Heart right ventricle (tissue), 16 donors: ENCODE data around the gene CD79B. TPM values are rescaled to one million over a fixed set of nuclear protein-coding genes. Genes with fewer than 3 reads are reported as not detected.

Experiments
- ATAC-seq, 8 donors: fragments of 200-7000 bp; cut with Tn5 transposase; one replicate each; pipeline ENCODE4 v1.9.1; 2020; ENCODE audit warnings: mild to moderate bottlenecking in 8 of 8, moderate library complexity in 8 of 8, moderate number of reproducible peaks in 1 of 8
- DNase-seq, 2 donors: peaks; one replicate each; pipeline ENCODE4 v3.0.0-alpha.2; 2020
- H3K27ac ChIP-seq, 10 donors: fragments of 200-600 bp; sonication (generic) in 2 of 10; one replicate each; pipeline versions ENCODE4 v1.5.0 to v1.8.0; 2020 to 2022; ENCODE audit warnings: mild to moderate bottlenecking in 3 of 10
- H3K27me3 ChIP-seq, 7 donors: fragments of 200-600 bp; one replicate each; pipeline ENCODE4 v1.8.0; 2021 to 2022; ENCODE audit warnings: mild to moderate bottlenecking in 2 of 7
- H3K36me3 ChIP-seq, 9 donors: fragments of 200-600 bp; sonication (generic) in 1 of 9; one replicate each; pipeline versions ENCODE4 v1.5.0 to v1.8.0; 2020 to 2022; ENCODE audit warnings: mild to moderate bottlenecking in 2 of 9
- H3K4me1 ChIP-seq, 9 donors: fragments of 200-600 bp; sonication (generic) in 1 of 9; one replicate each; pipeline versions ENCODE4 v1.5.0 to v1.8.0; 2020 to 2022; ENCODE audit warnings: mild to moderate bottlenecking in 4 of 9
- H3K4me3 ChIP-seq, 10 donors: fragments of 200-600 bp; sonication (generic) in 2 of 10; one replicate each; pipeline versions ENCODE4 v1.5.0 to v1.8.0; 2020 to 2022; ENCODE audit warnings: mild to moderate bottlenecking in 7 of 10, moderate library complexity in 2 of 10
- H3K9me3 ChIP-seq, 11 donors: fragments of 200-600 bp in 10 of 11; sonication (generic) in 2 of 11; one replicate each; pipeline versions ENCODE4 v1.5.0 to v1.8.0; 2013 to 2022; ENCODE audit warnings: mild to moderate bottlenecking in 2 of 11, control low read depth in 1 of 11, moderate library complexity in 1 of 11
- CTCF ChIP-seq, 9 donors: fragments of 200-600 bp; sonication (generic) in 2 of 9; IDR thresholded peaks; one replicate each; pipeline versions ENCODE4 v1.5.0 to v1.8.0; 2021 to 2022; ENCODE audit warnings: antibody characterized with exemption in 9 of 9, mild to moderate bottlenecking in 5 of 9, moderate library complexity in 1 of 9
- WGBS, 2 donors: extraction: QIAGEN DNeasy Blood & Tissue Kit; methylation state at CpG; one replicate each; pipeline ENCODE4 v1.1.7; 2013; ENCODE audit warnings: inconsistent platforms in 1 of 2; 5-methylcytosine and 5-hydroxymethylcytosine counted together
- intact Hi-C, 10 donors: fragments of 100-400 bp; cut with DNase I; formaldehyde crosslinking; loops; one replicate each; pipeline versions ENCODE4 v1.11.1 to v1.14.2; 2022
- polyA plus RNA-seq, 2 donors: library from polyadenylated mRNA; stranded (reverse); fragments of 200-250 nt; gene quantifications; one replicate each; pipeline ENCODE4 v1.2.3, GENCODE V29; 2013
- total RNA-seq, 10 donors: library from RNA; stranded (reverse); fragmentation: NEBNext Ultra II Directional in 3 of 10; extraction: Animal tissue kit (Norgen Biotek cat#: 25700) in 3 of 10; gene quantifications; one replicate each; pipeline versions ENCODE4 v1.2.1 to v1.2.4, GENCODE V29; 2021 to 2023
- donor health status: Arrhythmogenic right ventricular cardiomyopathy.
- donor health status: ischemic (EF 13 %, LVEDD 7.1; RV severe dilation, severe dysfunction).
- donor health status: healthy with polysubstance abuse.
- donor health status: DM: no; HTN: yes; CAD: no.
- donor health status: DM: no; HTN: no; CAD: no.
- donor health status: ischemic (EF 25% LVEDD 6.9; RV normal size, moderate dysfunction).
- donor health status: ischemic (EF 25% LVEDD 5.7; RV mildly dilated, moderate dysfunction).
- donor health status: healthy.
- donor health status: DM: yes; HTN: yes; CAD: no.
- donor health status: Ischemic cardiomyopathy.
- donor health status: ischemic (EF 35%, LVEDD 5.7; RV mildly dilated, moderate dysfunction).
- donor health status: nonischemic (EF 11% LVEDD 7.7; RV severe dilation, severe dysfunction).
- donor health status: DM: yes; HTN: yes; CAD: no.
- donor health status: PGD.
- donor health status: ischemic (EF 29% LVEDD 5.4; RV normal size, mild dysfunction).
- donor health status: nonischemic (EF 23%, LVEDD 6.1; RV moderate dilation, normal function).

Gene CD79B
- total and polyA plus RNA-seq, 12 donors: 2.2 to 11.6 (median 3.9) TPM

GRCh38 chr17:63932721-63933120 is 590 bp upstream of the CD79B start:
- no peak for TF ChIP-seq CTCF (IDR thresholded peaks at IDR 0.05)
- intact Hi-C loops: loop anchor here in 4 of 10 donors (5.0 kb wide), 2 partner anchors 50 to 55 kb away; no protein-coding TSS in a partner anchor
- Histone ChIP-seq H3K36me3 (peaks cover 0 to 12% (median 0%) of the 10 kb centered on the region in 9 donors), H3K27ac (peak overlapping the region in 8 of 10 donors; percentile 65 to 88 (median 78)), H3K9me3 (no peaks in the 10 kb centered on the region), H3K4me3 (no peak overlapping the region), H3K4me1 (peaks cover 0 to 30% (median 24%) of the 10 kb centered on the region in 9 donors), H3K27me3 (peaks cover 0 to 2% (median 0%) of the 10 kb centered on the region in 7 donors)
- WGBS, 2 donors: 95% methylated on average over 4 of the region's 4 CpGs
- ATAC-seq (no peak), DNase-seq (no peak)

GRCh38 chr17:63930951-63931575 is 1.1 kb downstream of the CD79B start:
- H3K4me1 ChIP-seq: peaks cover 0 to 30% (median 24%) of the 10 kb centered on the region in 9 donors
- peaks cover 0 to 12% (median 0%) of the 10 kb centered on the region in 9 donors for H3K36me3 ChIP-seq
- 51 to 58% methylated on average over 16 of the region's 16 CpGs for WGBS, 2 donors
- H3K27ac ChIP-seq: peak overlapping the region; percentile 65 to 88 (median 76)
- DNase-seq: peak; percentile 77 to 84
- H3K27me3 ChIP-seq: peaks cover 0 to 2% (median 0%) of the 10 kb centered on the region in 7 donors
- peak; percentile 85 to 96 (median 89) for ATAC-seq
- TF ChIP-seq CTCF (IDR thresholded peaks at IDR 0.05): no peak
- intact Hi-C loops: loop anchor here in 4 of 10 donors (5.0 kb wide), 2 partner anchors 51 to 56 kb away; no protein-coding TSS in a partner anchor
- H3K9me3 ChIP-seq: no peaks in the 10 kb centered on the region
- H3K4me3 ChIP-seq: peak overlapping the region in 9 of 10 donors; percentile 13 to 48 (median 39)

GRCh38 chr17:63929860-63930766 is 2.0 kb downstream of the CD79B start:
- intact Hi-C loops: loop anchor here in 4 of 10 donors (5.0 kb wide), 2 partner anchors 52 to 57 kb away; no protein-coding TSS in a partner anchor
- no peak for TF ChIP-seq CTCF (IDR thresholded peaks at IDR 0.05)
- Histone ChIP-seq H3K27ac (peak overlapping the region in 8 of 10 donors; percentile 65 to 88 (median 78)), H3K27me3 (peaks cover 0 to 2% (median 0%) of the 10 kb centered on the region in 7 donors), H3K36me3 (peaks cover 0 to 12% (median 0%) of the 10 kb centered on the region in 9 donors), H3K4me3 (peak overlapping the region in 3 of 10 donors; percentile 43 to 48 (median 44)), H3K9me3 (no peaks in the 10 kb centered on the region), H3K4me1 (peaks cover 0 to 30% (median 24%) of the 10 kb centered on the region in 9 donors)
- 86 to 90% methylated on average over 24 of the region's 24 CpGs for whole genome bisulfite sequencing, 2 donors
- DNase-seq (peak in 1 of 2 donors; percentile 29), ATAC-seq (peak in 7 of 8 donors; percentile 25 to 64 (median 54))
